ENCODE data around the gene UTP25.

DNA sequence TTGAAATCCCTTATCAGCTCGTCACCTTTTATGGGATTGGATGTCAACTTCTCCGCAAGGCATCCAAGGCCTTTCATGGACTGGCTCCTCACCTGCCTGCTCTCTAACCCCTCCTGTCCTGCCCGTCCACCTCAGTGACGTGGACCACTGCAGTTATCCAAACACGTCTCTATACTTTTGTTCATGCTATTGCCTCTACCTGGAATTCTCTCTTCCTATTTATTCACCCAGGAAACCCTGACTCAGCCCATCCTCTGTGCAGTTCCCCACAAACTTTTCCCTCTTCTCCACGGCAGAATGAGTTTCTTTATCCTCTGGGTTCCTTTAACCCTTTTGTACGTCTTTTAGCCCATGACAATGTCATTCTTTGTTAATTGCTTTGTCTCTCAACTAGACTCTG is 5.1 kb upstream of the UTP25 start:
- no peak for TF ChIP-seq HDGF (IDR thresholded peaks at IDR 0.05; ENCODE audit: borderline replicate concordance)
- TF ChIP-seq ELF4 (IDR thresholded peaks at IDR 0.05) = no peak
- no peak for TF ChIP-seq NFRKB (IDR thresholded peaks at IDR 0.05)
- no peak for TF ChIP-seq FOXA1 (IDR thresholded peaks at IDR 0.05)
- no peak for TF ChIP-seq FOXK2 (IDR thresholded peaks at IDR 0.05)

All from HEK293T (cell line).